ENCODE measurements around the gene C1orf159. TPM values are rescaled to one million over a fixed set of nuclear protein-coding genes. Genes with fewer than 3 reads are reported as not detected.

Gene C1orf159
- total RNA-seq, 1 donor from 2014 or later, result 9.7 TPM

DNA sequence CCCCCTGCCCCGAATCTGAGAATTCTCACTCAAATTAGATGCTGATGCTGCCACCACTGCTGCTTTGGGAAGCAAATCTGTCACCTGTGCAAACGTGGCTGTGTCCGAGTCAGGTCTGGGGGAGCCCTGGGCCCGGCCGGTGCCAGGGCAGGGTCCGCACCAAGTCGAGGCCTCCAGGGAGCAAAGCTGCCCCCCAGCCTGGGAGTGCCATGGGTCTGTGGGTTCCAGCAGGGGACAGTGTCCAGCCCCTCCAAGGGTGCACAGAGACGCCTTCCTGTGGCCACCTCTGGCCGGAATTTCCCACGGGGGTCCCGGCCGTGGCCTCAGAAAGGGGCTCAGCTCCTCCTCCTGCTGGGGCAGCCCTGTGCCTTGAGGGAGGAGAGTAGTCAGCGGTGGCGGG lies 30.1 kb upstream of the C1orf159 start:
- intact Hi-C loops (cut with DNase I), result no loop called here
- H3K27ac ChIP-seq, result no peak overlapping the region
- H3K4me3 ChIP-seq, result no peak overlapping the region
- TF ChIP-seq, protein P1, sequence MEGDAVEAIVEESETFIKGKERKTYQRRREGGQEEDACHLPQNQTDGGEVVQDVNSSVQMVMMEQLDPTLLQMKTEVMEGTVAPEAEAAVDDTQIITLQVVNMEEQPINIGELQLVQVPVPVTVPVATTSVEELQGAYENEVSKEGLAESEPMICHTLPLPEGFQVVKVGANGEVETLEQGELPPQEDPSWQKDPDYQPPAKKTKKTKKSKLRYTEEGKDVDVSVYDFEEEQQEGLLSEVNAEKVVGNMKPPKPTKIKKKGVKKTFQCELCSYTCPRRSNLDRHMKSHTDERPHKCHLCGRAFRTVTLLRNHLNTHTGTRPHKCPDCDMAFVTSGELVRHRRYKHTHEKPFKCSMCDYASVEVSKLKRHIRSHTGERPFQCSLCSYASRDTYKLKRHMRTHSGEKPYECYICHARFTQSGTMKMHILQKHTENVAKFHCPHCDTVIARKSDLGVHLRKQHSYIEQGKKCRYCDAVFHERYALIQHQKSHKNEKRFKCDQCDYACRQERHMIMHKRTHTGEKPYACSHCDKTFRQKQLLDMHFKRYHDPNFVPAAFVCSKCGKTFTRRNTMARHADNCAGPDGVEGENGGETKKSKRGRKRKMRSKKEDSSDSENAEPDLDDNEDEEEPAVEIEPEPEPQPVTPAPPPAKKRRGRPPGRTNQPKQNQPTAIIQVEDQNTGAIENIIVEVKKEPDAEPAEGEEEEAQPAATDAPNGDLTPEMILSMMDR (IDR thresholded peaks at IDR 0.05), result no peak
- H3K9me3 ChIP-seq, result no peaks in the 10 kb centered on the region
- H3K36me3 ChIP-seq, result no peaks in the 10 kb centered on the region
- H3K27me3 ChIP-seq, result no peaks in the 10 kb centered on the region
- ATAC-seq, result no peak
- DNase-seq, result no peak
- no peaks in the 10 kb centered on the region for H3K4me1 ChIP-seq

DNA sequence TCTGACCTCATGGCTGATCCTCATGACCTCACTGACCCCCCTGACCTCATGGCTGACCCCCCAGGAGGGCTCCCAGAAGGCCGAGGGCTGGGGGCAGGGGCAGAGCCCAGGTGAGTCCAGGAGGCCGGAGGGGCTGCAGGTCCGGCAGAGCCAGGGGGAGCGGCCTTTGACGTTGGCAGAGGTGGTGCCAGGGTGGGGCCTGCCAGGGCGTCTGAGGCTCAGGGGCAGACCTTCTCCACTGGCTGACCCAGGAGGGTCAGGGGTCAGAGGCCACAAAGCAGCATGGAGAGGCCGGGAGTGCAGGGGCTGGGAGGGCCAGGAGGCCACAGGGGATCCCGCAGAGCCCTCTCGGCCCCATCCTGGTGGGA lies 29.6 kb upstream of the C1orf159 start:
- H3K9me3 ChIP-seq, result no peaks in the 10 kb centered on the region
- no peak overlapping the region for H3K27ac ChIP-seq
- no peaks in the 10 kb centered on the region for H3K4me1 ChIP-seq
- TF ChIP-seq, protein P1 (IDR thresholded peaks at IDR 0.05), result no peak
- no peak for ATAC-seq
- H3K4me3 ChIP-seq, result no peak overlapping the region
- intact Hi-C loops (cut with DNase I), result no loop called here
- no peaks in the 10 kb centered on the region for H3K27me3 ChIP-seq
- DNase-seq, result no peak
- no peaks in the 10 kb centered on the region for H3K36me3 ChIP-seq

DNA sequence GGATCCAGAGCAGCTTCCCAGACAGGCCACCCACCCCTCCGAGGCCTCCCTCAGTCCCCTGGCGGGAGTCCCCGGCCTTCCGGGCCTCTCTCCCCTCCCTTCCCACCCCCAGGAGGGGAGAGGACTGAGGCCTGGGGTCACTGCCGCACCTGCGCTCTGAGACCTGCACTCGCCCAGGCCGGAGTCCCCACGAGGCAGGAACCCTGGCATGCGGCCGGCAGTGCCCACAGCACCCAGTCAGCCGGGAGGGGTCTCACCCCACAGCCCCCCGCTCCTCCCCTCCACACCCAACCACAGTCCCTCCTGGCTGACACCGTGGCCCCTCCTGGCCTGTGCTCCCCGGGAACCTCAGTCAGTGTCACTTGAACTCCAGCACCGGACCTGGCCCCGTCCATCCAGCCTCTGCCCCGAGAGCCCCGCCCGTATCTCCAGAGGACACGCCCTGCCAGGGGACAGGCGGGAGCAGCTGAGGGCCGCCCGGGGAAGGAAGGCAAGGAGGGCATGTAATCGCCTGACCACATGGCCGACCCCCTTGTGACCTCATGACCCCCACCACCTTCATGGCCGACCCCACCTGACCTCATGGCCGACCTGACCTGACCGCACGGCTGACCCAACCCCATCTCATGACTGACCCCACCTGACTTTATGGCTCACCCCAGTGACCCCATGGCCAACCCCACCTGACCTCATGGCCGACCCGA lies 29.1 kb upstream of the C1orf159 start:
- Histone ChIP-seq H3K27ac (peak overlapping the region; percentile 65), H3K9me3 (no peaks in the 10 kb centered on the region), H3K27me3 (no peaks in the 10 kb centered on the region), H3K4me1 (no peaks in the 10 kb centered on the region), H3K4me3 (no peak overlapping the region), H3K36me3 (no peaks in the 10 kb centered on the region)
- intact Hi-C loops (cut with DNase I), result no loop called here
- TF ChIP-seq, protein P1 (IDR thresholded peaks at IDR 0.05), result no peak
- ATAC-seq (peak; percentile 2), DNase-seq (no peak)

DNA sequence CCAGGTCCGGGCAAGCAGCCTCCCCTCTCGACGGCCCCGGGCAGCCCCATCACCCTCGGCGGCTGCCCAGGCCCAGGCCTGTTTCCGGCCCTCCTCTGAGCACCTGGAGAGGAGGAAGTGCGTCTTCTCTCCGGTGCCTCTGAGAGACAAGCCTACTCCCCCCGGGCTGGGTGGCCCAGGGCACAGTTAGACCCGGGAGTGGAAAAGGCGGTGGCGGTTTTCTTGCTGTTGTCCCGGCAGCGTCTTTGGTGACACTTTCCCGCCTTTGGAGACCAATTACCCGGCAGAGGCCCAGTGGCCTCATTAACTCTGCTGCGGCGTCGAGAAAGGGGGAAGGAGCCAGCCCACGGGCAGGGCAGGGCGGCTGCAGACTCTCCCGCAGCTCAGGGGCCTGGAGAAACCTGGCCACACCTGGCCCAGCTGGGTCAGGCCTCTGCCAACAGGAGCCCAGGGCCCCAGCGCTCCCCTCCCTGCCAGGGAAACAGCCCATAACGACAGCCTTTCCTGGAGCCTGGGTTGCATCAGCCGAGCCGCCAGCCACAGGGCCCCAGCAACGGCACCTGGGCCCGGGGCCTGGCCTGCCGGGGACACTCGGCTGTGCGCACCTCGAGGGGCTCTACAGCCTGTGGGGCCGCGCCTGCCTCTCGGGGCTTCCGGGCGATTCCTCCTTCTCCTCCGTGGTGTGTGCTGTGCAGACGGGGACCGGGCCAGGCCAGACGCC lies 28.4 kb upstream of the C1orf159 start:
- Histone ChIP-seq H3K9me3 (no peaks in the 10 kb centered on the region), H3K27me3 (no peaks in the 10 kb centered on the region), H3K4me1 (no peaks in the 10 kb centered on the region), H3K27ac (peak overlapping the region; percentile 65), H3K4me3 (no peak overlapping the region), H3K36me3 (no peaks in the 10 kb centered on the region)
- intact Hi-C loops (cut with DNase I), result no loop called here
- ATAC-seq, result peak; percentile 74
- peak; percentile 81 for DNase-seq
- TF ChIP-seq, protein P1 (IDR thresholded peaks at IDR 0.05), result no peak

DNA sequence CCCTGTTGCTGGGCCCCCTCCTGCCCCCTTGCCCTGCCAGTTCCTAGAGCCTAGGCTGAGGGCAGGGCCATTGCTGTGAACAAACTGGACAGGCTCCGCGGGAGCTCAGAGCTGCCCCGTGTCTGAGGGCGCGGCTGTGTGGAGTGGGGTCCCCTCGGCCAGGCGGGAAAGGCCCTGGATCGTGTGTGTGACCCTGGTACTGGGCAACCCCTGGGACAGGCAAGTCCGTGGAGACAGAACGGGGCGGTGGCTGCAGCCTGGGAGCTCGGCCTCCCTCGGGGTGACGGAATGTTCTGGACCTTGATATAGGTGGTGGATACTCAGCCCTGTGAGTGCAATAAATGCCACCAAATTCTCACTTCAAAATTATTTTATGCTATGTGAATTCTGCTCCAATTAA lies 27.7 kb upstream of the C1orf159 start:
- DNase-seq (no peak), ATAC-seq (no peak)
- intact Hi-C loops (cut with DNase I), result no loop called here
- H3K27ac ChIP-seq, result no peak overlapping the region
- H3K4me1 ChIP-seq, result no peaks in the 10 kb centered on the region
- no peaks in the 10 kb centered on the region for H3K9me3 ChIP-seq
- TF ChIP-seq, protein P1 (IDR thresholded peaks at IDR 0.05), result no peak
- H3K27me3 ChIP-seq, result no peaks in the 10 kb centered on the region
- H3K36me3 ChIP-seq, result no peaks in the 10 kb centered on the region
- H3K4me3 ChIP-seq, result no peak overlapping the region

Data from upper lobe of right lung (tissue), 1 donor.